ENCODE measurements around the gene ST3GAL3. TPM values are rescaled to one million over a fixed set of nuclear protein-coding genes. Genes with fewer than 3 reads are reported as not detected.

The ST3GAL3 gene
- total RNA-seq, 4 donors from 2014 or later, result 32.2 to 57.4 (median 38.3) TPM

DNA sequence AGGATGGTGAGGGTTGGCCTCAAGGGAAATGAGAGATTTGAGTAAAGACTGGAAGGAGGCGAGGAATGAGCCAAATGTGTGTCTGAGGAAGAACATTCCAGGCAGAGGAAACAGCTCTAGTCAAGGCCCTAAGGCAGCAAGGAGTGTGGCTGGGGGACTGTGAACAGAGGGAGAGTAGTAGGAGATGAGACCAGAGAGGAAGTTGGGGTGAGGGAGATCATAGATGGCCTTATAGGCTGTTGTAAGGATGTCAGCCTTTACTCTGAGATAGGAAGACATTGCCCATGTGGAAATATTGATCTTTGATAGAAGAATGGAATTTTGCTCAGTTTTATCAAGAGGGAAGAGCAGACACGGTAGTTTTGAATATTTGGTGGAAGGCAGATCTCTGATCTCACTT lies 171.1 kb downstream of the ST3GAL3 start:
- in situ Hi-C loops (cut with MboI; ENCODE audit: low sequenced_read_pairs in 4 of 4), result no loop called here
- no peaks in the 10 kb centered on the region for H3K27me3 ChIP-seq
- H3K4me1 ChIP-seq, result peaks cover 20 to 25% of the 10 kb centered on the region in 2 donors
- TF ChIP-seq POLR2A (IDR thresholded peaks at IDR 0.05), result no peak
- no peak for TF ChIP-seq CTCF (IDR thresholded peaks at IDR 0.05 in 4 of 5, conservative IDR thresholded peaks at IDR 0.05 in 1 of 5)
- ATAC-seq, result no peak
- H3K9me3 ChIP-seq, result no peaks in the 10 kb centered on the region
- no peak for DNase-seq
- intact Hi-C loops (cut with DNase I; ENCODE audit: low total_unique reads), result no loop called here
- H3K36me3 ChIP-seq, result no peaks in the 10 kb centered on the region
- no peak overlapping the region for H3K4me3 ChIP-seq
- H3K27ac ChIP-seq, result peak overlapping the region in 1 of 4 donors; percentile 68

DNA sequence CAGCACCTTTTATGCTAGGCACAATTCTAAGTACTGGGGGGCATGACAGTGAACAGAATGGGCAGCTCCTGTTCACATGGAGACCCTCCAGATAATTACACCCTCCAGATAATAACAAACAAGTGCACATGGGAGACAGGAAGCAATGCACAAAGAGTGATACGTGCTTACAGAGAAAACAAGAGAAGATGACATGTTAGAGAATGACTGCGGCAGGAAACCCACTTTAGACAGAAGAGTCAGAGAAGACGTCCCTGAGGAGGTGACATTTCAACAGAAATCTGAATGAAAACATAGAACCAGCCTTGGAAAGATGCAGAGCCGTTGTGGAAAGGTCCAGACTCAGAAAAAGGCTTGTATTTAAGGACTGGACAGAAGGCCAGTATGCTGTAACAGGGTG lies 171.5 kb downstream of the ST3GAL3 start:
- in situ Hi-C loops (cut with MboI; ENCODE audit: low sequenced_read_pairs in 4 of 4), result no loop called here
- Histone ChIP-seq H3K9me3 (no peaks in the 10 kb centered on the region), H3K36me3 (no peaks in the 10 kb centered on the region), H3K4me1 (peaks cover 20 to 25% of the 10 kb centered on the region in 2 donors), H3K4me3 (no peak overlapping the region), H3K27ac (peak overlapping the region; percentile 21 to 77 (median 60)), H3K27me3 (no peaks in the 10 kb centered on the region)
- TF ChIP-seq POLR2A (IDR thresholded peaks at IDR 0.05), result no peak
- TF ChIP-seq CTCF (IDR thresholded peaks at IDR 0.05 in 4 of 5, conservative IDR thresholded peaks at IDR 0.05 in 1 of 5), result no peak
- DNase-seq (no peak), ATAC-seq (no peak)
- intact Hi-C loops (cut with DNase I; ENCODE audit: low total_unique reads), result no loop called here

DNA sequence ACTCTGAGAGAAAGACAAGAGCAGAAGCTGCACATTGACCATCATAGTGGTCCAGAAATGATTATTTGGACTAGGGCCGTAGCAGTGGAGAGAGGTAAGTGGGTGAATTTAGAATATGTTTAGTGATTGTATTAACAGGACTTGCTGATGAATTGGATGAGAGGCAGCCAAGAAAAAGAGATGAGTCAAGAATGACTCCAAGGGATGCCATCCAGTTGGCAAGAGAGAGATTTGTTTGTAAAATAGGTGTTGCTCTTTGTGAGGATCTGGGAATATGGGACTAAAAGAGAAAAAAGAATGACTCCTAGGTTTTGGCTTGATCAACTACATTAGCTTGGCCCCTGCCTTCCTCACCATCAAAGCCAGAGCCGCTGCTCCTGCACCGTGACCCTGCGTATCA lies 172.1 kb downstream of the ST3GAL3 start:
- in situ Hi-C loops (cut with MboI; ENCODE audit: low sequenced_read_pairs in 4 of 4) (no loop called here), intact Hi-C loops (cut with DNase I; ENCODE audit: low total_unique reads) (no loop called here)
- TF ChIP-seq CTCF (IDR thresholded peaks at IDR 0.05 in 4 of 5, conservative IDR thresholded peaks at IDR 0.05 in 1 of 5) (no peak), POLR2A (IDR thresholded peaks at IDR 0.05) (no peak)
- Histone ChIP-seq H3K27ac (peak overlapping the region; percentile 52 to 77 (median 72)), H3K4me1 (peaks cover 23 to 28% of the 10 kb centered on the region in 2 donors), H3K4me3 (no peak overlapping the region), H3K27me3 (no peaks in the 10 kb centered on the region), H3K9me3 (no peaks in the 10 kb centered on the region), H3K36me3 (no peaks in the 10 kb centered on the region)
- peak in 1 of 2 donors; percentile 31 for ATAC-seq
- DNase-seq, result no peak

GRCh38 chr1:43879996-43880395 lies 172.7 kb downstream of the ST3GAL3 start:
- Histone ChIP-seq H3K27me3 (no peaks in the 10 kb centered on the region), H3K4me3 (no peak overlapping the region), H3K27ac (peak overlapping the region; percentile 52 to 77 (median 72)), H3K9me3 (no peaks in the 10 kb centered on the region), H3K36me3 (no peaks in the 10 kb centered on the region), H3K4me1 (peaks cover 28 to 34% of the 10 kb centered on the region in 2 donors)
- intact Hi-C loops (cut with DNase I; ENCODE audit: low total_unique reads) (loop anchor here (2.0 to 5.0 kb wide), 3 partner anchors 67 to 118 kb away; partner anchors contain the start of gene IPO13), in situ Hi-C loops (cut with MboI; ENCODE audit: low sequenced_read_pairs in 4 of 4) (no loop called here)
- DNase-seq (peak in 1 of 2 donors; percentile 32), ATAC-seq (peak in 1 of 2 donors; percentile 72)
- TF ChIP-seq POLR2A (IDR thresholded peaks at IDR 0.05) (no peak), CTCF (IDR thresholded peaks at IDR 0.05 in 4 of 5, conservative IDR thresholded peaks at IDR 0.05 in 1 of 5) (no peak)

- ATAC-seq, result peak; percentile 83 to 84
- in situ Hi-C loops (cut with MboI; ENCODE audit: low sequenced_read_pairs in 4 of 4), result no loop called here
- intact Hi-C loops (cut with DNase I; ENCODE audit: low total_unique reads), result loop anchor here (2.0 to 5.0 kb wide), 3 partner anchors 66 to 118 kb away; partner anchors contain the start of gene IPO13
- Histone ChIP-seq H3K4me3 (no peak overlapping the region), H3K36me3 (no peaks in the 10 kb centered on the region), H3K27ac (peak overlapping the region; percentile 52 to 77 (median 72)), H3K4me1 (peaks cover 30 to 37% of the 10 kb centered on the region in 2 donors), H3K9me3 (no peaks in the 10 kb centered on the region), H3K27me3 (no peaks in the 10 kb centered on the region)
- no peak for DNase-seq
- no peak for TF ChIP-seq POLR2A (IDR thresholded peaks at IDR 0.05)
Observed at GRCh38 chr1:43880604-43881003, 173.3 kb downstream of the ST3GAL3 start.
